GM21528 (cell line): ENCODE measurements around the gene CELA2A.
"Not testable (repeated sequence)": the region's sequence is repeated elsewhere in the genome, so short reads cannot be mapped to it uniquely, and the experiment has no call there.

Source experiments
- ATAC-seq: cut with Tn5 transposase; IDR thresholded peaks from one replicate; pipeline ENCODE4 v1.9.1; 2021; ENCODE audit warnings: mild to moderate bottlenecking, moderate library complexity; ENCODE audit not compliant: unreplicated experiment, low FRiP score

Gene CELA2A

GRCh38 chr1:15489052-15489736, 32.7 kb downstream of the CELA2A start:
- ATAC-seq = no peak

GRCh38 chr1:15491010-15491409, 34.5 kb downstream of the CELA2A start:
- not testable (repeated sequence) for ATAC-seq

GRCh38 chr1:15492596-15492995, 36.1 kb downstream of the CELA2A start:
- no peak for ATAC-seq

DNA sequence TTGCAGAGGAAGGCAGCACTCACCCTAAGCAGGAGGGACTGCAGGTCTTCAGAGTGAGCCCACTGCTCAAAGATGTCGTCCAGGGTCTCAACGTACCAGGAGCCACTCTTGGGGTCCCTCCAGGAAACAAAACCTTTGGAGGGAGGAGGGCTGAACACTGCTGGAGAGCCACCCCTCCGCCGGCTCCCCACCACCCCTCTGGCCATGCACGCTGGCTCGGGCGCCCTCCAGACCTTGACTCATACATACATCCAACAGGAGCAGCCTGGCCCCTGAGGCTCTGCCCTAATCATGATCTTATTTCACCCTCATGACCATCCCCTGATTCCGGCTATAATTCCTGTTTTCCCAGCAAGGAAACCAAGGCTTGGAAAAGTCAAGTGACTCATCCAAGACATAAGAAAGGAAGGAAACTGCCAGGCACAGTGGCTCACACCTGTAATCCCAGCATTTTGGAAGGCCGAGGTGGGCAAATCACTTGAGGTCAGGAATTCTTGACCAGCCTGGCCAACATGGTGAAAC, 37.4 kb downstream of the CELA2A start:
- no peak for ATAC-seq

GRCh38 chr1:15500184-15501178, 43.9 kb downstream of the CELA2A start:
- no peak for ATAC-seq

GRCh38 chr1:15501208-15502032, 44.9 kb downstream of the CELA2A start:
- ATAC-seq = no peak

DNA sequence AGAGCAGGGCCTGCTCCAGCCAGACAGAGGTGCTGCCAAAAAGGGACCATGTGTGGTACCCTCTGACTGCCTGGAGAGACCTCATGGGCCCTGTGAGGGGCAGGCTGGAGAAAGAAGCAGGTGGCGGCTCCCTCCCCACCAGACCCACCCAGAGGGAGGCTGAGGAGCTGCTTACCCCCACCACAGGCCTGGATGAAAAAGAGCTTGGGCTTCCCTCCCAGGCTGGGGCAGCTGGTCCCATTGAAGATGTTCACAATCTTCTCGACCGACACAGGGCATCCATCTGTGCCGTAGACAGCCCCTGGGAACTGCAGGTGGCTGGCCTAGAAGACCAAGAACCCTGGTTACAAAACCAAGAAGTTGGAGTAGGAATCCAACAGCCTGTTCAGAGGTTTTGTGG, 47.9 kb downstream of the CELA2A start:
- no peak for ATAC-seq

GRCh38 chr1:15506831-15507230, 50.3 kb downstream of the CELA2A start:
- no peak for ATAC-seq

- no peak for ATAC-seq
These were observed 50.7 kb downstream of the CELA2A start for GRCh38 chr1:15507278-15507677.

DNA sequence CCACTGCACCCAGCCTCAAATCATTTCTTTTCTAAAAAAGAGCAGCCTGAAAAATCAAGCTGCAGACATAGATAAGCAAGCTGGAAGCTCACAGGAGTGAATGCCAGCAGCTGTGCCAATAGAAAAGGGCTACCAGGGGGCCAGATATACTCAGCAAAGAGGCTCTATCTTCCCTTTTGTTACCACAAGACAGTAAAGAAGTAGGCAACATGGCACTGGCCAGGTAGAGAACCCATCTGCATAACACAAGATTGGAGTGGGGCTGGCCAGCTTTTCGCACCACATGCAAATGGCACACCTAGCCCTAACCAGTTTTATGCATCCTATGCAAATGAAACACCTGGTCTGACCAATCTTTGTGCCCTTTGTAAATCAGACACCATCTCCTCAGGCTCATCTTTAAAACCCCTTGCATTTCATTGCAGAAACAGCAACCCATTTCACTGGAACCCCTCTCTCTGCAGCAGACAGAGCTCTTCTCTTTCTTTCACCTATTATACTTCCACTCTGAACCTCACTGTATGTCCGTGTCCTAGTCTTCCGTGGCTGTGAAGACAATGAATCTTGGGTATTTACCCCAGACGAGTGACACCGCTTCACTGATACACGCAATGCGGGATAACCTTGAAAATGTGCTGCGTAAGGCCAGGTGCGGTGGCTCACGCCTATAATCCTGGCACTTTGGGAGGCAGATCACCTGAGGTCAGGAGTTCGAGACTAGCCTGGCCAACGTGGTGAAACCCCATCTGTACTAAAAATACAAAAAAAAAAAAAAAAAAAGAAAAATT, 52.4 kb downstream of the CELA2A start:
- ATAC-seq = no peak

DNA sequence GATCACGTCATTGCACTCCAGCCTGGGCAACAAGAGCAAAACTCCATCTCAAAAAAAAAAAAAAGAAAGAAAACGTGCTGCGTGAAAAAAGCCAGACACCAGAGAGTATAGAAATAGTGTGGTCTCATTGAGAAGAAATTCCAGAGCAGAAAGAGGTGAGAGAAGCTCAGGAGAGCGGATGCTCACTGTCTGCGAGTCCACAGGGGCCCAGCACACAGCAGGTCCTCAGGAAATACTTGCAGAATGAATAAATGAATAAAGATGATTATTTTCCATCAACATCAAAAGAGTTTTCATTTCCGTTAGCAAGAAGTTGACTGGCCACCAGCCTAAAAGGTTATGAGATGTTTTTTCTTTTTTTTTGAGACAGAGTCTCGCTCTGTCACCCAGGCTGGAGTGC, 53.1 kb downstream of the CELA2A start:
- ATAC-seq = no peak

DNA sequence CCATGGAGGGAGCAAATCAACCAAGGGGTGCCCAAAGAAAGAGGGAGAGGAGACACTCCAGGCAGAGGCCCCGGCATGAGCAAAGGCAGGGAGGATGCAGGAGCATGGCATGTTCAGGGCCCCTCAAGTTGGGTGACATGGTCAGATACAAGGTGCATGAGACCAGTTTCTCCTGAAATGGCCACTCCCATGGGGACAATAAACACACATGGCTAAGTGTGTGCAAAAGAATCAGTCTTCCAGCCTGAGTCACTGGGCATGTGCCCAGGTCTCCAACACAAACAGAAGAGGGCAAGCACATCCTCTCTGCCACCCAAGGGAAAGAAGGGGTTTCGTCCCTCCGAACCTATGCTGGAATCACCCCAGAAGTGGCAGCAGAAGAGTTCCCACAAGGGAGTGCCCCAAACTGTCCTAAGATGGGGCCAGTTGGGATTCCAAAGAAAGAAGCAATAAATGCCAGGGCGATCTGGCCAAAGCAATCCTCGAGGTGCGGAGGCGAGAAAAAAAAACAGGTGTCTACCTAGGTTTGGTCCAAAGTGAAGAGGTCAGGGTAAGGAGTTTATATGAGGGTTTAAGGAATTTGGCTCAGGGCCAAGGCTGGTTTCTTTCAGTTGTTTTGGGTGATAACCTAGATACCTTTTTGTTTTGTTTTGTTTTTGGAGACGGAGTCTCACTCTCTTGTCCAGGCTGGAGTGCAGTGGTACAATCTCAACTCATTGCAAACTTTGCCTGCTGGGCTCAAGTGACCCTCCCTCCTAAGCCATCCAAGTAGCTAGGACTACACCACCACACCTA, 54.3 kb downstream of the CELA2A start:
- no peak for ATAC-seq

DNA sequence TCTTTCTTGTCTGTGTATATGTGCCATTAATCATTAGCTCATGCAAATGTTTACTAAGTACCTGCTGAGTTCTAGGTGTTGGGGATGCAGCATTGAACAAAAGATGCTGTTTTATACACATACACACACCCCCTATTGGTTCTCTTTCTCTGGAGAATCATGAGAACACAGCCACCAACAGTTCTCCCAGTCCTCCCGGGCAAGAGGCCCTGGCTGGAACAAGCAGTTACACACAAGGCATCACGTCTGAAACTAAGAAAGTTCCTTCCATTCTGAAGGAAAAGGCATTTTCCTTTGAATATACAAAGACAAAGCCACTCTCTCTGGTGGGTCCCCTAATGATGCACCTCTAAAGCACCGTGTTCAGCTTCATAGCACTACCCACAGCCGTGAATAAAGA, 56.7 kb downstream of the CELA2A start:
- ATAC-seq = no peak

DNA sequence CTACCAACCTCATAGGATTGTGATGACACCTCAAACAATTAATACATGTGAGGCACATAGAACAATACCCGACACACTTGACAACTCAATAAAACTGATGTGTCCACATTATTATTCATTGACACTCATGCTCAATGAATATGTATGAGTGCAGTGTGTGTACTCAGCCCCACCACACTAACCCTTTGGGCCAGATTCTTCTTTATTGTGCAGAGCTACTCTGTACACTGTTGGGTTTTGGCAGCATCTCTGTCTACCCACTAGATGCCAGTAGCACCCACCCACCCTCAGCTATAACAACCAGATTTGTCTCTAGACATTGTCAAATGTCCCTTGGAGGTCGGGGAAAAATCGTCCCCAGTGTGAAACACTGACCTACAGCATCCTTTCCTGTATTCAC, 57.4 kb downstream of the CELA2A start:
- no peak for ATAC-seq

DNA sequence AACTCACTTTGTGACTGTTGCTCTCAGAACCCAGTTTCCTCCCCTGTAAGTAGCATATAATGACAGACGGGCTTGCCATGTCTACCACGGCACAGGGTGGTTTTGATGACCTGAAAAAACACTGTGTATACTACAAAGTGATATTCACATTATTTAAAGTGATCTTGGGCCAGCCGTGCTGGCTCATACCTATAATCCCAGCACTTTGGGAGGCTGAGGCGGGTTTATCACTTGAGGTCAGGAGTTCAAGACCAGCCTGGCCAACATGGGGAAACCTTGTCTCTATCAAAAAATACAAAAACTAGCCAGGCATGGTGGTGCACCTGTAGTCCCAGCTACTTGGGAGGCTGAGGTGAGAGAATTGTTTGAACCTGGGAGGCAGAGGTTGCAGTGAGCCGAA, 58.0 kb downstream of the CELA2A start:
- not testable (repeated sequence) for ATAC-seq

GRCh38 chr1:15515022-15515663, 58.6 kb downstream of the CELA2A start:
- ATAC-seq = no peak

DNA sequence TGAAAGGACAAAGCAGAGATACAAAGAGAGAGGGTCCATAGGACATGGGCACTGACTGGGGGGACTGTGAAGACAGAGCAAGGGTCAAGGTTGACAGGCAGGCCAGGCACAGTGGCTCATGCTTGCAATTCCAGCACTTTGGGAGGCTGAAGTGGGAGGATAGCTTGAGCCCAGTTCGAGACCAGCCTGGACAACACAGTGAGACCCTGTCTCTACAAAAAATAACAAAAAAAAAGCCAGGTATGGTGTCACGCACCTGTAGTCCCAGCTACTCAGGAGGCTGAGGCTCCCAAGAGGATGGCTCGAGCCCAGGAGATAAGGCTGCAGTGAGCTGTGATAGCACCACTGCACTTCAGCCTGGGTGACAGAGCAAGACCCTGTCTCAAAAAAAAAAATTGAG, 63.1 kb downstream of the CELA2A start:
- ATAC-seq = no peak

DNA sequence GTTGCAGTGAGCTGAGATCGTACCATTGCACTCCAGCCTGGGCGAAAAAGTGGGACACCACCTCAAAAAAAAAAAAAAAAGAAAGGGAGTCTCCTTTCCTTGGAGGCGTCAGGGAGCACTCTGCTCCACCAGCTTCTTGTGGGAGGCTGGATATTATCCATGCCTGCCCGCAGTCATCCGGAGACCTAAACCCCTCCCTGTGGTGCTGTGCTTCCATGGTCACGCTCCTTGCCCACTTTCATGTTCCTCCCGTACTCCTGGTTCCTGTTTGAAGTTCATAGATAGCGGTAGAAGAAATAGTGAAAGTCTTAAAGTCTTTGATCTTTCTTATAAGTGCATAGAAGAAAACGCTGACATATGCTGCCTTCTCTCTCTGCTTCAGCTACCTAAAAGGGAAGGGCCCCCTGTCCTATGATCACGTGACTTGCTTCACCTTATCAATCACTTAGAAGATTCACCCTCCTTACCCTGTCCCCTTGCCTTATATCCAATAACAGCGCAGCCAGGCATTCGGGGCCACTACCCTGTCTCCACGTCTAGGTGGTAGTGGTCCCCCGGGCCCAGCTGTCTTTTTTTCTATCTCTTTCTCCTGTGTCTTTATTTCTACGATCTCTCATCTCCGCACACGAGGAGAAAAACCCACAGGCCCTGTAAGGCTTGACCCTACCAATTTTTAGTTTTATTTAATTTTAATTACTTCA, 64.8 kb downstream of the CELA2A start:
- not testable (repeated sequence) for ATAC-seq
